Progenitor cell of endocrine pancreas (in vitro differentiated cells): Measurements from ENCODE around the gene BOLA2B. TPM values are rescaled to one million over a fixed set of nuclear protein-coding genes. Genes with fewer than 3 reads are reported as not detected.

ENCODE experiments used
- DNase-seq: peaks from one replicate; pipeline ENCODE4 v3.0.0; 2021; ENCODE audit warnings: low spot score; ENCODE audit not compliant: unreplicated experiment
- H3K27ac Mint-ChIP-seq: 2 replicates; pipeline ENCODE4 v1.8.0; 2021; ENCODE audit warnings: mild to moderate bottlenecking, moderate library complexity, mixed read lengths
- H3K27me3 Mint-ChIP-seq: 2 replicates; pipeline ENCODE4 v1.8.0; 2021; ENCODE audit warnings: mixed read lengths
- H3K36me3 Mint-ChIP-seq: 2 replicates; pipeline ENCODE4 v1.8.0; 2022; ENCODE audit warnings: mixed read lengths; ENCODE audit not compliant: insufficient read depth
- H3K4me1 Mint-ChIP-seq: 2 replicates; pipeline ENCODE4 v1.8.0; 2021; ENCODE audit warnings: low read depth, mixed read lengths
- H3K4me3 Mint-ChIP-seq: 2 replicates; pipeline ENCODE4 v1.8.0; 2021; ENCODE audit warnings: low read depth, mild to moderate bottlenecking, moderate library complexity, mixed read lengths
- H3K9me3 Mint-ChIP-seq: 2 replicates; pipeline ENCODE4 v1.8.0; 2021; ENCODE audit warnings: low read depth, mixed read lengths
- CTCF ChIP-seq: fragments of 200-600 bp; sonication (generic); IDR thresholded peaks from one replicate; pipeline ENCODE4 v1.5.0; 2021; ENCODE audit warnings: antibody characterized with exemption, mild to moderate bottlenecking; ENCODE audit not compliant: unreplicated experiment
- total RNA-seq: library from RNA; stranded (reverse); gene quantifications from 2 replicates; pipeline ENCODE4 v1.2.1, GENCODE V29; 2021

BOLA2B gene
- total RNA-seq, 1 donor from 2014 or later, result 65.0 TPM

DNA sequence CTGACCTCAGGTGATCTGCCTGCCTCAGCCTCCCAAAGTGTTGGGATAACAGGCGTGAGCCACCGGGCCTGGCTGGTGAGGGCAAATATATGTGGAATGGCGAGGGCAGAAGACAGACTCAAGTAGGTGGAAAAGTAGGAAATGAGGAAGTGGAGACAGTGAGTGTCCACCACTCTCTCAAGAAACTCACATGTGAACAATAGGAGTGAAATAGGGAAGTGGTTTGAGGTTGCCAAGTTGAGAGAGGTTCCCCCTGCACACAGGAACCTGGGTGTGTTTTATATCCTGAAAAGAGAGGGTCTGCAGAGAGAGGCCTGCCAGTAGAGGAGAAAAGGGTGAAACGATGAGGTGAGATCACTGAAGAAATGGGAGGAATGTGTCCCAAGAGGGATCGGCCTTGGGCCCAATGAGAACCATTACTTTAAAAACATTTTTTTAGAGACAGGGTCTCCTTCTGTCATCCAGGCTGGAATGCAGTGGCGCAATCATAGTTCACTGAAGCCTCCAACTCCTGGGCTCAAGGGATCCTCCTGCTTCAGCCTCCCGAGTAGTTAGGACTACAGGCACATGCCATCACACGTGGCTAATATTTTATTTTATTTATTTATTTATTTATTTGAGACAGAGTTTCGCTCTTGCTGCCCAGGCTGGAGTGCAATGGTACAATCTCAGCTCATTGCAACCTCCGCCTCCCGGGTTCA lies 27.1 kb downstream of the BOLA2B start:
- Mint-ChIP-seq H3K27ac (no peak overlapping the region), H3K4me1 (no peaks in the 10 kb centered on the region), H3K27me3 (peaks cover 2% of the 10 kb centered on the region), H3K36me3 (peaks cover 1% of the 10 kb centered on the region), H3K9me3 (no peaks in the 10 kb centered on the region), H3K4me3 (no peak overlapping the region)
- no peak for TF ChIP-seq CTCF
- no peak for DNase-seq

DNA sequence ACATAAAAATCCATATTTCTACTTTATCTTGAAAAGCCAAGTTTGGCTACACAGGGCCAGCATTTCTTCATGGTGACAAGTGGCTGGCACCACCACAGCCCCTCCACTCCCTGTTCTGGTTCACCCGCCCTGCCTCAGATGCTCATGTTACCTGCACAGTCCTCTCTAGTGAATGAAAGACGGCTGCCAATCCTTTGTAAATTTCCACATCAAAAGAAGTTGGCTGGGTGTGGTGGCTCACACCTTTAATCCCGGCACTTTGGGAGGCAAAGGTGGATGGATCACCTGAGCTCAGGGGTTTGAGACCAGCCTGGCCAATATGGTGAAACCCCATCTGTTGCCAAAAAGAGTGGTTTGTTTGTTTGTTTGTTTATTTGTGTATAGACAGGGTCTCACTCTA lies 29.9 kb downstream of the BOLA2B start:
- H3K4me1 Mint-ChIP-seq, result no peaks in the 10 kb centered on the region
- no peaks in the 10 kb centered on the region for H3K9me3 Mint-ChIP-seq
- peaks cover 1% of the 10 kb centered on the region for H3K36me3 Mint-ChIP-seq
- TF ChIP-seq CTCF, result no peak
- no peak for DNase-seq
- no peak overlapping the region for H3K4me3 Mint-ChIP-seq
- H3K27me3 Mint-ChIP-seq, result peaks cover 2% of the 10 kb centered on the region
- H3K27ac Mint-ChIP-seq, result no peak overlapping the region

DNA sequence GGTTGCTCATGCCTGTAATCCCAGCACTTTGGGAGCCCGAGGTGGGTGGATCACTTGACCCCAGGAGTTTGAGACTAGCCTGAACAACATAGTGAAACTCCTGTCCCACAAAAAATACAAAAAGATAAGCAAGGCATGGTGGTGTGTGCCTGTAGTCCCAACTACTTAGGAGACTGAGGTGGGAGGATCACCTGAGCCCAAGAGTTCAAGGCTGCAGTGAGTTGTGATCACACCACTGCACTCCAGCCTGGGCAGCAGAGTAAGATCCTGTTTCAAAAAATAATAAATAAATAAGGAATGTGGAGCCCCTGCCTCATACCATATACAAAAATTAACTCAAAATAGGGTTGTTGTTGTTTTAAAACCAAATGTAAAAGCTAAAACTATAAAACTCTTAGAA lies 36.3 kb downstream of the BOLA2B start:
- Mint-ChIP-seq H3K27ac (no peak overlapping the region), H3K4me3 (no peak overlapping the region), H3K36me3 (no peaks in the 10 kb centered on the region), H3K27me3 (no peaks in the 10 kb centered on the region), H3K4me1 (no peaks in the 10 kb centered on the region), H3K9me3 (peaks cover 3% of the 10 kb centered on the region)
- DNase-seq, result no peak
- no peak for TF ChIP-seq CTCF

GRCh38 chr16:30155188-30155587 lies 38.3 kb downstream of the BOLA2B start:
- no peak overlapping the region for H3K27ac Mint-ChIP-seq
- no peak for TF ChIP-seq CTCF
- H3K4me3 Mint-ChIP-seq, result no peak overlapping the region
- H3K4me1 Mint-ChIP-seq, result no peaks in the 10 kb centered on the region
- H3K27me3 Mint-ChIP-seq, result no peaks in the 10 kb centered on the region
- H3K9me3 Mint-ChIP-seq, result peaks cover 3% of the 10 kb centered on the region
- no peak for DNase-seq
- no peaks in the 10 kb centered on the region for H3K36me3 Mint-ChIP-seq

DNA sequence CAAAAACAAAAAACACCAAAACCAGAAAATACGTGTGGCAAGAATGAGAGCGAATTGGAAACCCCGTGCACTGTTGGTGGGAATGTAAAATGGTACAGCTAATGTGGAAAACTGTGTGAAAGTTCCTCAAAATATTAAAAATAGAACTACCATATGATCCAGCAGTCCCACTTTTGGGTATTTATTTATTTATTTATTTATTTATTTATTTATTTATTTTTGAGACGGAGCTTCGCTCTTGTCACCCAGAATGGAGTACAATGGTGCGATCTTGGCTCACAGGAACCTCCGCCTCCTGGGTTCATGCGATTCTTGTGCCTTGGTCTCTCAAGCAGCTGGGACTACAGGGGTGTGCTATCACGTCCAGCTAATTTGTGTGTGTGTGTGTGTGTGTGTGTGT lies 40.9 kb downstream of the BOLA2B start:
- TF ChIP-seq CTCF, result no peak
- H3K36me3 Mint-ChIP-seq, result no peaks in the 10 kb centered on the region
- H3K9me3 Mint-ChIP-seq, result peaks cover 6% of the 10 kb centered on the region
- no peaks in the 10 kb centered on the region for H3K4me1 Mint-ChIP-seq
- H3K27ac Mint-ChIP-seq, result no peak overlapping the region
- H3K27me3 Mint-ChIP-seq, result no peaks in the 10 kb centered on the region
- DNase-seq, result no peak
- H3K4me3 Mint-ChIP-seq, result no peak overlapping the region
